ENCODE results near the gene CASP8AP2. TPM values are rescaled to one million over a fixed set of nuclear protein-coding genes. Genes with fewer than 3 reads are reported as not detected.

Gene CASP8AP2
- total RNA-seq, 1 donor from 2014 or later: 59.0 TPM

GRCh38 chr6:89887452-89888137, 57.9 kb downstream of the CASP8AP2 start:
- peaks cover 21% of the 10 kb centered on the region for H3F3A ChIP-seq (ENCODE audit: low read depth)
- H3K4me1 Mint-ChIP-seq: peaks cover 19% of the 10 kb centered on the region
- H3K4me3 Mint-ChIP-seq: no peak overlapping the region
- no peak for TF ChIP-seq CTCF (IDR thresholded peaks at IDR 0.05)
- TF ChIP-seq EZH2phosphoT487 (IDR thresholded peaks at IDR 0.05): no peak
- no peak for TF ChIP-seq EZH2 (IDR thresholded peaks at IDR 0.05)
- H3K36me3 ChIP-seq: no peaks in the 10 kb centered on the region
- no peak for DNase-seq (ENCODE audit: low spot score)
- no peaks in the 10 kb centered on the region for H4K20me1 ChIP-seq (ENCODE audit: low read depth)
- H3K9me3 Mint-ChIP-seq: no peaks in the 10 kb centered on the region
- peaks cover 19% of the 10 kb centered on the region for H3K4me1 ChIP-seq
- H3K27me3 Mint-ChIP-seq (ENCODE audit: insufficient read depth, low read depth): peaks cover 9% of the 10 kb centered on the region
- H3K27me3 ChIP-seq: no peaks in the 10 kb centered on the region
- no peak overlapping the region for H3K27ac ChIP-seq
- no peaks in the 10 kb centered on the region for H3K79me2 ChIP-seq (ENCODE audit: low read depth)
- no peak overlapping the region for H3K4me3 ChIP-seq
- H3K36me3 Mint-ChIP-seq: no peaks in the 10 kb centered on the region
- no peaks in the 10 kb centered on the region for H3K9me3 ChIP-seq (ENCODE audit: low read depth)
- no peak overlapping the region for H3K9ac ChIP-seq
- H2AFZ ChIP-seq (replicated peaks): no peak overlapping the region
- no peak overlapping the region for H3K4me2 ChIP-seq
- no peak overlapping the region for H3K27ac Mint-ChIP-seq

- Histone ChIP-seq H3K4me2 (no peak overlapping the region), H3K9me3 (ENCODE audit: low read depth) (no peaks in the 10 kb centered on the region), H3K9ac (no peak overlapping the region), H4K20me1 (ENCODE audit: low read depth) (no peaks in the 10 kb centered on the region), H3K27me3 (no peaks in the 10 kb centered on the region), H2AFZ (replicated peaks) (no peak overlapping the region), H3K27ac (no peak overlapping the region), H3K4me3 (no peak overlapping the region), H3K36me3 (no peaks in the 10 kb centered on the region), H3K4me1 (peaks cover 19% of the 10 kb centered on the region), H3K79me2 (ENCODE audit: low read depth) (no peaks in the 10 kb centered on the region), H3F3A (ENCODE audit: low read depth) (peaks cover 22% of the 10 kb centered on the region)
- H3K27ac Mint-ChIP-seq: no peak overlapping the region
- no peak overlapping the region for H3K4me3 Mint-ChIP-seq
- peaks cover 11% of the 10 kb centered on the region for H3K27me3 Mint-ChIP-seq (ENCODE audit: insufficient read depth, low read depth)
- H3K36me3 Mint-ChIP-seq: no peaks in the 10 kb centered on the region
- TF ChIP-seq CTCF (IDR thresholded peaks at IDR 0.05) (no peak), EZH2phosphoT487 (IDR thresholded peaks at IDR 0.05) (no peak), EZH2 (IDR thresholded peaks at IDR 0.05) (no peak)
- no peaks in the 10 kb centered on the region for H3K9me3 Mint-ChIP-seq
- no peak for DNase-seq (ENCODE audit: low spot score)
- peaks cover 19% of the 10 kb centered on the region for H3K4me1 Mint-ChIP-seq
These were observed 58.4 kb downstream of the CASP8AP2 start for GRCh38 chr6:89888138-89888514.

- H3K4me3 ChIP-seq: no peak overlapping the region
- no peaks in the 10 kb centered on the region for H3K27me3 ChIP-seq
- Mint-ChIP-seq H3K9me3 (no peaks in the 10 kb centered on the region), H3K4me3 (no peak overlapping the region), H3K36me3 (no peaks in the 10 kb centered on the region), H3K4me1 (peaks cover 19% of the 10 kb centered on the region), H3K27ac (peak overlapping the region; percentile 69), H3K27me3 (ENCODE audit: insufficient read depth, low read depth) (peaks cover 9% of the 10 kb centered on the region)
- H3K79me2 ChIP-seq (ENCODE audit: low read depth): no peaks in the 10 kb centered on the region
- H3F3A ChIP-seq (ENCODE audit: low read depth): peaks cover 22% of the 10 kb centered on the region
- no peak overlapping the region for H3K27ac ChIP-seq
- H3K4me1 ChIP-seq: peaks cover 19% of the 10 kb centered on the region
- H2AFZ ChIP-seq (replicated peaks): no peak overlapping the region
- H3K4me2 ChIP-seq: no peak overlapping the region
- H4K20me1 ChIP-seq (ENCODE audit: low read depth): no peaks in the 10 kb centered on the region
- H3K9ac ChIP-seq: no peak overlapping the region
- DNase-seq (ENCODE audit: low spot score): no peak
- H3K36me3 ChIP-seq: no peaks in the 10 kb centered on the region
- no peaks in the 10 kb centered on the region for H3K9me3 ChIP-seq (ENCODE audit: low read depth)
- TF ChIP-seq EZH2phosphoT487 (IDR thresholded peaks at IDR 0.05) (no peak), EZH2 (IDR thresholded peaks at IDR 0.05) (no peak), CTCF (IDR thresholded peaks at IDR 0.05) (no peak)
These were observed 59.2 kb downstream of the CASP8AP2 start for GRCh38 chr6:89888871-89889270.
